WTC11 (cell line): Measurements from ENCODE around the gene SIAE. TPM values are rescaled to one million over a fixed set of nuclear protein-coding genes. Genes with fewer than 3 reads are reported as not detected.
A peak's percentile ranks its signal among the peaks of the same experiment; 100 is the strongest.

ENCODE experiments used
- ATAC-seq: fragments of 200-7000 bp; cut with Tn5 transposase; 2 replicates; pipeline ENCODE4 v1.10.0; 2021; ENCODE audit warnings: mild to moderate bottlenecking, moderate library complexity
- CTCF ChIA-PET: fragments of 300-600 bp; sonication (Branson Sonifier 250); formaldehyde crosslinking; loops from one replicate; lab custom pipeline; 2021; ENCODE audit warnings: antibody characterized with exemption; lab: Charles Lee
- POLR2A ChIA-PET: fragments of 350-600 bp; sonication (Branson Sonifier 250); formaldehyde crosslinking; loops from one replicate; lab custom pipeline; 2021; ENCODE audit warnings: antibody characterized with exemption; lab: Charles Lee
- DNase-seq: peaks from one replicate; pipeline ENCODE4 v3.0.0; 2021; ENCODE audit warnings: low spot score
- H3K27ac Mint-ChIP-seq: 2 replicates; pipeline ENCODE4 v1.8.0; 2021; ENCODE audit warnings: mixed read lengths
- H3K27me3 Mint-ChIP-seq: 2 replicates; pipeline ENCODE4 v1.8.0; 2021; ENCODE audit warnings: low read depth, mild to moderate bottlenecking, moderate library complexity, mixed read lengths
- H3K36me3 Mint-ChIP-seq: 2 replicates; pipeline ENCODE4 v1.8.0; 2021; ENCODE audit warnings: mixed read lengths
- H3K4me1 Mint-ChIP-seq: 2 replicates; pipeline ENCODE4 v1.8.0; 2022; ENCODE audit warnings: mixed read lengths
- H3K4me3 Mint-ChIP-seq: 2 replicates; pipeline ENCODE4 v1.8.0; 2021; ENCODE audit warnings: mild to moderate bottlenecking, moderate library complexity, mixed read lengths
- H3K9me3 Mint-ChIP-seq: 2 replicates; pipeline ENCODE4 v1.8.0; 2021; ENCODE audit warnings: mixed read lengths
- ATF1 ChIP-seq: sonication (generic); formaldehyde crosslinking; IDR thresholded peaks from 2 replicates; pipeline ENCODE4 v1.8.1; 2023; ENCODE audit warnings: mild to moderate bottlenecking, moderate library complexity, missing genetic modification reagents
- HMGA2 ChIP-seq: fragments of 250-450 bp; sonication (Bioruptor Pico); IDR thresholded peaks from 2 replicates; pipeline ENCODE4 v1.4.0; 2021; ENCODE audit warnings: mild to moderate bottlenecking, moderate library complexity
- JAZF1 ChIP-seq: fragments of 250-450 bp; sonication (Bioruptor Pico); IDR thresholded peaks from 2 replicates; pipeline ENCODE4 v1.9.0; 2021; ENCODE audit warnings: moderate library complexity, mild to moderate bottlenecking, inconsistent platforms
- NFATC4 ChIP-seq: fragments of 250-450 bp; sonication (Bioruptor Pico); IDR thresholded peaks from 2 replicates; pipeline ENCODE4 v1.9.0; 2021; ENCODE audit warnings: mild to moderate bottlenecking
- RORB ChIP-seq: fragments of 250-450 bp; sonication (Bioruptor Pico); IDR thresholded peaks from 2 replicates; pipeline ENCODE4 v1.9.0; 2021; ENCODE audit warnings: mild to moderate bottlenecking
- SMAD4 ChIP-seq: sonication (generic); formaldehyde crosslinking; IDR thresholded peaks from 2 replicates; pipeline ENCODE4 v1.8.0; 2022; ENCODE audit warnings: mild to moderate bottlenecking, missing genetic modification reagents
- SP1 ChIP-seq: sonication (generic); formaldehyde crosslinking; conservative IDR thresholded peaks from 2 replicates; pipeline ENCODE4 v1.8.1; 2022; ENCODE audit warnings: missing genetic modification reagents
- TEAD4 ChIP-seq: sonication (generic); formaldehyde crosslinking; IDR thresholded peaks from 2 replicates; pipeline ENCODE4 v1.8.0; 2022; ENCODE audit warnings: mild to moderate bottlenecking, missing genetic modification reagents
- ZMAT4 ChIP-seq: fragments of 250-450 bp; sonication (Bioruptor Pico); IDR thresholded peaks from 2 replicates; pipeline ENCODE4 v1.9.0; 2021; ENCODE audit warnings: mild to moderate bottlenecking
- ZNF263 ChIP-seq: sonication (generic); formaldehyde crosslinking; IDR thresholded peaks from 2 replicates; pipeline ENCODE4 v1.8.1; 2022; ENCODE audit warnings: low read depth, mild to moderate bottlenecking, moderate library complexity, missing genetic modification reagents
- ZNF317 ChIP-seq: sonication (generic); formaldehyde crosslinking; IDR thresholded peaks from 2 replicates; pipeline ENCODE4 v1.8.1; 2023; ENCODE audit warnings: low read depth, mild to moderate bottlenecking, moderate library complexity, missing genetic modification reagents, borderline replicate concordance
- ZNF423 ChIP-seq: fragments of 250-450 bp; sonication (Bioruptor Pico); IDR thresholded peaks from 2 replicates; pipeline ENCODE4 v2.1.2; 2022; ENCODE audit warnings: mild to moderate bottlenecking, moderate library complexity
- ZNF512 ChIP-seq: sonication (generic); formaldehyde crosslinking; IDR thresholded peaks from 2 replicates; pipeline ENCODE4 v1.8.1; 2022; ENCODE audit warnings: missing genetic modification reagents, borderline replicate concordance
- ZSCAN18 ChIP-seq: fragments of 250-450 bp; sonication (Bioruptor Pico); IDR thresholded peaks from 2 replicates; pipeline ENCODE4 v2.1.2; 2022; ENCODE audit warnings: mild to moderate bottlenecking, moderate library complexity
- total RNA-seq: library from RNA; stranded (reverse); gene quantifications from 3 replicates; pipeline ENCODE4 v1.2.3, GENCODE V29; 2021
- TF ChIP-seq, protein P1 (sequence below): sonication (generic); formaldehyde crosslinking; IDR thresholded peaks from 2 replicates; pipeline ENCODE4 v1.8.0; 2022; ENCODE audit warnings: mild to moderate bottlenecking, missing genetic modification reagents
- TF ChIP-seq, protein P2 (sequence below): sonication (generic); formaldehyde crosslinking; IDR thresholded peaks from 2 replicates; pipeline ENCODE4 v1.8.1; 2023; ENCODE audit warnings: mild to moderate bottlenecking, missing genetic modification reagents
- TF ChIP-seq, protein P3 (sequence below): fragments of 250-450 bp; sonication (Bioruptor Pico); IDR thresholded peaks from 2 replicates; pipeline ENCODE4 v1.9.0; 2021; ENCODE audit warnings: moderate library complexity, mild to moderate bottlenecking, inconsistent platforms, borderline replicate concordance

The SIAE gene
- total RNA-seq, 1 experiment from 2014 or later: 4.9 TPM

- TF ChIP-seq, protein P1, sequence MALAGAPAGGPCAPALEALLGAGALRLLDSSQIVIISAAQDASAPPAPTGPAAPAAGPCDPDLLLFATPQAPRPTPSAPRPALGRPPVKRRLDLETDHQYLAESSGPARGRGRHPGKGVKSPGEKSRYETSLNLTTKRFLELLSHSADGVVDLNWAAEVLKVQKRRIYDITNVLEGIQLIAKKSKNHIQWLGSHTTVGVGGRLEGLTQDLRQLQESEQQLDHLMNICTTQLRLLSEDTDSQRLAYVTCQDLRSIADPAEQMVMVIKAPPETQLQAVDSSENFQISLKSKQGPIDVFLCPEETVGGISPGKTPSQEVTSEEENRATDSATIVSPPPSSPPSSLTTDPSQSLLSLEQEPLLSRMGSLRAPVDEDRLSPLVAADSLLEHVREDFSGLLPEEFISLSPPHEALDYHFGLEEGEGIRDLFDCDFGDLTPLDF: no peak
- TF ChIP-seq ATF1 (CRISPR knock-in tag): no peak
- TF ChIP-seq, protein P2, sequence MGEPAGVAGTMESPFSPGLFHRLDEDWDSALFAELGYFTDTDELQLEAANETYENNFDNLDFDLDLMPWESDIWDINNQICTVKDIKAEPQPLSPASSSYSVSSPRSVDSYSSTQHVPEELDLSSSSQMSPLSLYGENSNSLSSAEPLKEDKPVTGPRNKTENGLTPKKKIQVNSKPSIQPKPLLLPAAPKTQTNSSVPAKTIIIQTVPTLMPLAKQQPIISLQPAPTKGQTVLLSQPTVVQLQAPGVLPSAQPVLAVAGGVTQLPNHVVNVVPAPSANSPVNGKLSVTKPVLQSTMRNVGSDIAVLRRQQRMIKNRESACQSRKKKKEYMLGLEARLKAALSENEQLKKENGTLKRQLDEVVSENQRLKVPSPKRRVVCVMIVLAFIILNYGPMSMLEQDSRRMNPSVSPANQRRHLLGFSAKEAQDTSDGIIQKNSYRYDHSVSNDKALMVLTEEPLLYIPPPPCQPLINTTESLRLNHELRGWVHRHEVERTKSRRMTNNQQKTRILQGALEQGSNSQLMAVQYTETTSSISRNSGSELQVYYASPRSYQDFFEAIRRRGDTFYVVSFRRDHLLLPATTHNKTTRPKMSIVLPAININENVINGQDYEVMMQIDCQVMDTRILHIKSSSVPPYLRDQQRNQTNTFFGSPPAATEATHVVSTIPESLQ (CRISPR knock-in tag): no peak
- no peak for TF ChIP-seq ZNF263
Measured at GRCh38 chr11:124600621-124601320, 72.8 kb downstream of the SIAE start (continued).

GRCh38 chr11:124597626-124598025 is 75.9 kb downstream of the SIAE start:
- TF ChIP-seq ZSCAN18: no peak
- no peak for TF ChIP-seq SMAD4 (CRISPR knock-in tag)
- TF ChIP-seq, protein P3, sequence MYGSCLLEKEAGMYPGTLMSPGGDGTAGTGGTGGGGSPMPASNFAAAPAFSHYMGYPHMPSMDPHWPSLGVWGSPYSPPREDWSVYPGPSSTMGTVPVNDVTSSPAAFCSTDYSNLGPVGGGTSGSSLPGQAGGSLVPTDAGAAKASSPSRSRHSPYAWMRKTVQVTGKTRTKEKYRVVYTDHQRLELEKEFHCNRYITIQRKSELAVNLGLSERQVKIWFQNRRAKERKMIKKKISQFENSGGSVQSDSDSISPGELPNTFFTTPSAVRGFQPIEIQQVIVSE (CRISPR knock-in tag): no peak
- TF ChIP-seq ZNF423 (CRISPR knock-in tag): no peak
- TF ChIP-seq RORB (CRISPR knock-in tag): no peak
- TF ChIP-seq, protein P1: no peak
- no peak for TF ChIP-seq SP1 (CRISPR knock-in tag)
- TF ChIP-seq JAZF1 (CRISPR knock-in tag): no peak
- no peak for TF ChIP-seq NFATC4 (CRISPR knock-in tag)
- TF ChIP-seq ZNF317 (CRISPR knock-in tag): no peak
- H3K27me3 Mint-ChIP-seq: no peaks in the 10 kb centered on the region; the same call in 1 of the 2 replicates
- ChIA-PET POLR2A (no interaction called here), CTCF (no interaction called here)
- ATAC-seq (no peak), DNase-seq (no peak)
- no peak overlapping the region for H3K27ac Mint-ChIP-seq
- peaks cover 13% of the 10 kb centered on the region for H3K4me1 Mint-ChIP-seq
- no peak overlapping the region for H3K4me3 Mint-ChIP-seq
- peaks cover 8% of the 10 kb centered on the region for H3K9me3 Mint-ChIP-seq
- H3K36me3 Mint-ChIP-seq: no peaks in the 10 kb centered on the region

DNA sequence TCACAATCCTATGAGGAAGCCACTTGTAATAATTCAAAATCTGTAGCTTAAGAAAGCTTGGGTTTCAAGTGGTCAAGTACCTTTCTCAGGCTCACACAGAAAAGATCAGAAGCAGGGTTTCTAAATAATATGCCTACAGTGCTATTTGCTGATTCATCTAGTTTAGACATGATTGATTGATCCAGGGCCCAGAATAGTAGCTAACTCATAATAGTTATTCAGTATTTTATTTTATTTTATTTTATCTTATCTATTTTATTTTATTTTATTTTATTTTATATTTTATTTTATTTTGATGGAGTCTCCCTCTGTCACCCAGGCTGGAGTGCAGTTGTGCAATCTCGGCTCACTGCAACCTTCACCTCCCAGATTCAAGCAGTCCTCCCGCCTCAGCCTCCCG is 78.2 kb downstream of the SIAE start:
- Mint-ChIP-seq H3K27ac (no peak overlapping the region), H3K4me1 (no peaks in the 10 kb centered on the region), H3K9me3 (peaks cover 8% of the 10 kb centered on the region), H3K27me3 (no peaks in the 10 kb centered on the region; the same call in 1 of the 2 replicates), H3K4me3 (no peak overlapping the region), H3K36me3 (no peaks in the 10 kb centered on the region)
- CTCF ChIA-PET: interaction anchor here (2.3 kb wide), 1 partner anchor 11 kb away, joined by 8 read pairs; no protein-coding TSS in a partner anchor
- no peak for TF ChIP-seq ZMAT4 (CRISPR knock-in tag)
- peak; percentile 92 for TF ChIP-seq HMGA2 (CRISPR knock-in tag)
- TF ChIP-seq ZNF512 (CRISPR knock-in tag): no peak
- TF ChIP-seq TEAD4 (CRISPR knock-in tag): no peak
- POLR2A ChIA-PET: no interaction called here
- ATAC-seq (no peak), DNase-seq (no peak)
